Epithelial cell of proximal tubule (primary cell): Measurements from ENCODE around the gene IVL. TPM values are rescaled to one million over a fixed set of nuclear protein-coding genes. Genes with fewer than 3 reads are reported as not detected.

Source experiments
- DNase-seq: peaks from one replicate; pipeline ENCODE4 v3.0.0-alpha.2; 2011; ENCODE audit warnings: low read depth
- H3K4me3 ChIP-seq: 2 replicates; pipeline ENCODE4 v1.5.1; 2011; ENCODE audit warnings: low read depth, mild to moderate bottlenecking, low read length
- CTCF ChIP-seq: conservative IDR thresholded peaks from 2 replicates; pipeline ENCODE4 v1.5.1; 2012; ENCODE audit warnings: low read depth, mild to moderate bottlenecking, low read length
- total RNA-seq: library from RNA; depleted of rRNA; stranded (reverse); fragments of >200 nt; gene quantifications from 2 replicates; pipeline ENCODE4 v1.2.3, GENCODE V29; 2015

Gene IVL
- total RNA-seq: 0.35 and 2.1 TPM in 2 replicates

GRCh38 chr1:152907686-152908601, at the start of gene IVL:
Gene IVL (plus strand): TSS chr1:152908546. CDS start chr1:152909798, 1,252 bp downstream.
- no peak for TF ChIP-seq CTCF
- no peak within 1 kb of the TSS for H3K4me3 ChIP-seq
- DNase-seq: no peak

- no peak within 1 kb of the TSS for H3K4me3 ChIP-seq
- TF ChIP-seq CTCF: no peak
- no peak for DNase-seq
Measured at GRCh38 chr1:152859696-152860095, 48.6 kb upstream of the IVL start, which contains the start of gene LCE7A. Gene LCE7A (plus strand): TSS chr1:152859996. CDS start chr1:152860698, 702 bp downstream.

- TF ChIP-seq CTCF: no peak
- no peak for DNase-seq
Measured at GRCh38 chr1:152860129-152860528, 48.2 kb upstream of the IVL start.

GRCh38 chr1:152861374-152861773, 47.0 kb upstream of the IVL start:
- DNase-seq: no peak
- no peak overlapping the region for H3K4me3 ChIP-seq
- TF ChIP-seq CTCF: no peak

More at GRCh38 chr1:152860129-152860528, 48.2 kb upstream of the IVL start:
- no peak overlapping the region for H3K4me3 ChIP-seq

- no peak overlapping the region for H3K4me3 ChIP-seq
- no peak for DNase-seq
- TF ChIP-seq CTCF: no peak
Measured at GRCh38 chr1:152864443-152864842, 43.9 kb upstream of the IVL start.

GRCh38 chr1:152866321-152866720, 42.0 kb upstream of the IVL start:
- H3K4me3 ChIP-seq: no peak overlapping the region
- no peak for TF ChIP-seq CTCF
- DNase-seq: no peak
